ENCODE results near the gene PLA2G2E.
"Not testable (repeated sequence)": the region's sequence is repeated elsewhere in the genome, so short reads cannot be mapped to it uniquely, and the experiment has no call there.

The PLA2G2E gene

GRCh38 chr1:19923137-19923952 is at the start of gene PLA2G2E:
Gene PLA2G2E (minus strand): TSS chr1:19923617. CDS start chr1:19923559, 58 bp downstream.
- no peak for DNase-seq

- DNase-seq: no peak
These were observed 48.2 kb upstream of the PLA2G2E start for GRCh38 chr1:19971664-19972063.

- no peak for DNase-seq
These were observed 46.7 kb upstream of the PLA2G2E start for GRCh38 chr1:19969898-19970660.

GRCh38 chr1:19967808-19968207 is 44.4 kb upstream of the PLA2G2E start:
- DNase-seq: no peak

GRCh38 chr1:19964542-19964941 is 41.1 kb upstream of the PLA2G2E start:
- no peak for DNase-seq

GRCh38 chr1:19963636-19964035 is 40.2 kb upstream of the PLA2G2E start:
- DNase-seq: no peak

GRCh38 chr1:19960591-19960990 is 37.2 kb upstream of the PLA2G2E start:
- no peak for DNase-seq

- no peak for DNase-seq
These were observed 34.4 kb upstream of the PLA2G2E start for GRCh38 chr1:19957779-19958178.

- DNase-seq: no peak
These were observed 32.2 kb upstream of the PLA2G2E start for GRCh38 chr1:19955534-19956170.

- DNase-seq: no peak
These were observed 30.6 kb upstream of the PLA2G2E start for GRCh38 chr1:19954059-19954458.

GRCh38 chr1:19949016-19949415 is 25.6 kb upstream of the PLA2G2E start:
- DNase-seq: no peak

- no peak for DNase-seq
These were observed 23.6 kb upstream of the PLA2G2E start for GRCh38 chr1:19946971-19947370.

- DNase-seq: no peak
These were observed 22.9 kb upstream of the PLA2G2E start for GRCh38 chr1:19946331-19946751.

- DNase-seq: no peak
These were observed 22.5 kb upstream of the PLA2G2E start for GRCh38 chr1:19945914-19946313.

- no peak for DNase-seq
These were observed 19.2 kb upstream of the PLA2G2E start for GRCh38 chr1:19942657-19943056.

GRCh38 chr1:19942088-19942487 is 18.7 kb upstream of the PLA2G2E start:
- no peak for DNase-seq

- no peak for DNase-seq
These were observed 17.8 kb upstream of the PLA2G2E start for GRCh38 chr1:19941206-19941568.

GRCh38 chr1:19940486-19941205 is 17.2 kb upstream of the PLA2G2E start:
- no peak for DNase-seq

- no peak for DNase-seq
These were observed 15.1 kb upstream of the PLA2G2E start for GRCh38 chr1:19938472-19938871.

GRCh38 chr1:19936061-19936750 is 12.8 kb upstream of the PLA2G2E start:
- no peak for DNase-seq

GRCh38 chr1:19934336-19934735 is 10.9 kb upstream of the PLA2G2E start:
- no peak for DNase-seq

- no peak for DNase-seq
These were observed 9.4 kb upstream of the PLA2G2E start for GRCh38 chr1:19932866-19933265.

- DNase-seq: not testable (repeated sequence)
These were observed 3.7 kb upstream of the PLA2G2E start for GRCh38 chr1:19927130-19927421.
